HepG2 (cell line): ENCODE data around the gene ACAP3. TPM values are rescaled to one million over a fixed set of nuclear protein-coding genes. Genes with fewer than 3 reads are reported as not detected.

ENCODE experiments used
- AHDC1 ChIP-seq: sonication (generic); formaldehyde crosslinking; IDR thresholded peaks from 2 replicates; pipeline ENCODE4 v1.5.1; 2020; ENCODE audit warnings: mild to moderate bottlenecking, missing genetic modification reagents, borderline replicate concordance
- ATF4 ChIP-seq, 2 experiments: fragments of 450-650 bp in 1 of 2; sonication (generic) in 1 of 2; formaldehyde crosslinking; IDR thresholded peaks; 2 replicates each; pipeline versions ENCODE4 v1.5.0 to v1.8.0; 2020 to 2022; ENCODE audit warnings: mild to moderate bottlenecking in 1 of 2, missing genetic modification reagents in 1 of 2
- CHD2 ChIP-seq: IDR thresholded peaks from 2 replicates; pipeline ENCODE4 v1.6.1; 2011; ENCODE audit warnings: low read depth, low read length, improper control_type of control experiment
- KAT7 ChIP-seq: IDR thresholded peaks from 2 replicates; pipeline ENCODE4 v1.6.1; 2018; ENCODE audit warnings: borderline replicate concordance, missing compliant biosample characterization
- MTF2 ChIP-seq: sonication (generic); formaldehyde crosslinking; IDR thresholded peaks from 2 replicates; pipeline ENCODE4 v1.5.0; 2020; ENCODE audit warnings: missing genetic modification reagents, borderline replicate concordance
- NONO ChIP-seq, 2 experiments: fragments of 450-650 bp in 1 of 2; sonication (generic) in 1 of 2; formaldehyde crosslinking in 1 of 2; IDR thresholded peaks in 1 of 2; conservative IDR thresholded peaks in 1 of 2; 2 replicates each; pipeline versions ENCODE4 v1.6.1 to v1.8.0; 2017 to 2022; ENCODE audit warnings: mild to moderate bottlenecking in 1 of 2, missing genetic modification reagents in 1 of 2, moderate library complexity in 1 of 2
- SRSF9 ChIP-seq: fragments of 200-400 bp; formaldehyde crosslinking; IDR thresholded peaks from 2 replicates; pipeline ENCODE4 v1.6.1; 2018; ENCODE audit warnings: borderline replicate concordance, mild to moderate bottlenecking, low read depth, low read length; ENCODE audit not compliant: insufficient read depth, poor library complexity, severe bottlenecking
- ZNF451 ChIP-seq: sonication (generic); formaldehyde crosslinking; IDR thresholded peaks from 2 replicates; pipeline ENCODE4 v1.5.0; 2020; ENCODE audit warnings: mild to moderate bottlenecking, missing genetic modification reagents
- ZNF646 ChIP-seq: sonication (generic); formaldehyde crosslinking; IDR thresholded peaks from 2 replicates; pipeline ENCODE4 v1.9.0; 2021; ENCODE audit warnings: mild to moderate bottlenecking, missing genetic modification reagents
- ZXDC ChIP-seq: sonication (generic); formaldehyde crosslinking; IDR thresholded peaks from 2 replicates; pipeline ENCODE4 v1.5.0; 2020; ENCODE audit warnings: mild to moderate bottlenecking, missing genetic modification reagents
- polyA plus RNA-seq, 8 experiments: library from polyadenylated mRNA; depleted of rRNA in 3 of 8; stranded (reverse) in 7 of 8; unstranded in 1 of 8; fragments of >200 nt; fragmentation: Illumina TruSeq in 4 of 8; extraction: Trizol in 4 of 8; gene quantifications; 2 replicates each; pipeline versions ENCODE4 v1.2.1 to v1.2.3, GENCODE V29; 2011 to 2016; ENCODE audit warnings: low read depth in 4 of 8, missing spikeins in 1 of 8, mixed read lengths in 1 of 8; ENCODE audit not compliant: insufficient read depth in 1 of 8
- total RNA-seq, 5 experiments: library from RNA; depleted of rRNA; stranded (reverse); fragments of >200 nt; fragmentation: Illumina TruSeq; extraction: Trizol; gene quantifications; 2 replicates each; pipeline ENCODE4 v1.2.3, GENCODE V29; 2016; ENCODE audit warnings: low read depth in 1 of 5

ACAP3 gene
- total and polyA plus RNA-seq, 2 of the 13 experiments (the other 11 are each of a cell fraction or from before 2014, with no cell fraction given), result 29.4 to 50.8 TPM

GRCh38 chr1:1287288-1288110, 20.2 kb downstream of the ACAP3 start (continued):
- TF ChIP-seq NONO (IDR thresholded peaks at IDR 0.05) (no peak), NONO (CRISPR knock-in tag; conservative IDR thresholded peaks at IDR 0.05) (0 out of 2 replicates have a peak, but pooled peaks have one; percentile 31), KAT7 (CRISPR knock-in tag) (0 out of 2 replicates have a peak, but pooled peaks have one; percentile 35), ZNF646 (no peak), ATF4 (CRISPR knock-in tag; IDR thresholded peaks at IDR 0.05) (no peak), AHDC1 (CRISPR knock-in tag) (no peak), CHD2 (no peak), ZXDC (CRISPR knock-in tag) (no peak), MTF2 (no peak), ZNF451 (CRISPR knock-in tag) (peak; percentile 42; the same call in 1 of the 2 replicates), SRSF9 (no peak)
